NCI-H128 (cell line): Measurements from ENCODE around the gene RNU7-1.

Experiments
- DNase-seq: peaks from one replicate; lab custom pipeline; 2025; ENCODE audit not compliant: unreplicated experiment; lab: John Stamatoyannopoulos, UW

RNU7-1 gene

DNA sequence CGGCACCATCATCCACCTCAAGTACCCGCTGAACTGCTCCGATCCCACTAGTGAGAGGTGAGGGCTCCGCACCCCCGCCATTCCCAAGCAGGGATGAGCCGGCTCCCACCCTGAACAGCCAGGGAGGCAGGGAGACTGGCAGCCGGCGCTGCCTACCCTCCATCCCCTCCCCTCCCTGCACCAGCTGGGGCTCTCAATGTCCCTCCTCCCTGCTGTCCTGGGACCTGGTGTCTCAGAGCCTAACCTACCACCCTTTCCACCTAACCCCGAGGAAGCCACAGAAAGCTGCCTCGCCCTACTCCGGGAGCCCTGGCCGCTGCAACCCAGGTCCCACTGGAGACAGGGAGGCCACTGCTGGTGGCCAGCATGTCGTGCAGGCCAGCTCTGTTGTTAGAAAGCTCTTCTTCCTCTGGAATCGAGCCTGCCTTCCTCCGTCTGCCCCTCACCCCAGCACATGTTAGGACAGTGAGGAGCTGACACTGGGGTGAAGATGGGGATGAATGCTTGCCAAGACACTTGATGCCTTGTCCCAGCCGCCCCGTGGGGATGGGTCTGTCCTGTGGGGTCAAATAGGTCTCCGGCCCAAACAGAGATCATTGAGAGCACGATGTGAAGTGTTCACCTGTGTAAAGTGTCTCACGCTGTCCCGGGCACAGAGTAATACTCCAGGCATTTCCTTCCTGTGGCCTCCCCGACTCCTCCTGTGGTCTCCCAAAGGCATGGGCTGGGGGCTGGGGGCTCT, 8.7 kb downstream of the RNU7-1 start:
- no peak for DNase-seq

DNA sequence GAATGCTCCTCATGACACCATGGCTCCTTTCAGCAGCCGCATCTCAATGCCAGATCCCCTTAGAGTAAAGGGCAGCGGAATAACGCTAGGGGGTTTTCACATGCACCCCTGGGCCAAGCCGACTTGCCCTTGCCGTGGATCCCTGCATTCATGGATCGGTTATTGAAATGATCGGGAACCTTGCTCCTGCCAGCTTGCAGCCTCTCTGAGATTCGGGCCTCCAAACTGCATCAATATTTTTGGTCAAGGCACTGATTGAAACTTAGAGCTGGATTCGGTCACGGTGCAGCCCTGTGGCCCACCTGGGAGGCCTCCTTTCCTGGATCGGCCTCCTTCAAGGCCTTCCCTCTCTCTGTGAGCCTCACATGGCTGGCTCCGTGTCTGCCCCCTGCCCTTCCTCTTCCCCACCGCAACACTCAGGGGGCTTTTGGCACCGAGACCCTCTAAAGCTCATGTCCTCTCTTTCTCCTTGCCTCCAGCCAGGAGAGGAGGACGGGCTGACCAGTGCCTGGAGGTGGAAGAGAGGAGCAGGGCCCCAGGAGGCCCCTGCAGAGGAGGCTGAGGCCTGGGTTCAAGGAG, 9.3 kb downstream of the RNU7-1 start:
- DNase-seq: no peak

DNA sequence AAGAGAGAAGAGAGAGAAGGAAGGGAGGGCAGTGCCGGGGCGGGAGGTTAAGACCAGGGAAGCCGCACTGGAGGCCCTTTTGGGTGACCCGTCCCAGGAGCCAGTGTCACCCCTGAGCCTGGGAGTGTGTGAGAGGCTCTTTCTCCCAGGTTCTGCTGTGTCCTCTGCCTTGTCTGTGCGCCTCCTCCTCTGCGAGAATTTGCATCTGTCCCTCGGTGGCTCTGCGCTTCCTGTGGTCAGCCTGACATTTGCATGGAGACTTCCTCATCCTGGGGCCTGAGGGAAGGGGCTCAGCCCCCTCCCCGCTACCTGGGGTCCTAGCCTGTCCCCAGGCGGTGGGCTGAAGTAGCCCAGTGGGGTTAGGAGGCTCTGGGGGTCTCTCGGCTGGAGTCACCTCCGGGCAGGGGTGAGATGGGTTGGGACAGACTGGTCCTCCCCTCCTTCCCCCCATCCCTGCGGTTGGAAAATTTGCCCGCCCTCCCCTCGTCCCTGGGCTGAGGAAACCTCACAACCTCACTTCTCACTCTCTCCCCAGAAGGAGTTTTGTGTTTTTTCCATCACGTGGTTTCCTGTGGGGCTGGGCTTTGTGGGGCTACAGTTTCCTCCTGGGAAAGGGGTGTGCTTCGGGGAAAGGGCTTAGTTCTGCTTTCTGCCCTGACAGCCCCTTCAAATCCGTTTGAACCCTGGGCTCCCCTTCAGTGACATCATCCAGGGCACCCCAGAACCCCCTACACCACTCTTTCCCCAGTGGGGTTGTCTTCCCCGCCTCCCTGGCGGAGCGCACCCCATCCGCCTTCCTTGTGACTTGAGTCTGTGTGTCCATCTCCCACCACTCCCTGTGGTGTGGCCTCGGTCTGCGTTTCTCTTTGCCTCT, 10.1 kb downstream of the RNU7-1 start:
- no peak for DNase-seq

DNA sequence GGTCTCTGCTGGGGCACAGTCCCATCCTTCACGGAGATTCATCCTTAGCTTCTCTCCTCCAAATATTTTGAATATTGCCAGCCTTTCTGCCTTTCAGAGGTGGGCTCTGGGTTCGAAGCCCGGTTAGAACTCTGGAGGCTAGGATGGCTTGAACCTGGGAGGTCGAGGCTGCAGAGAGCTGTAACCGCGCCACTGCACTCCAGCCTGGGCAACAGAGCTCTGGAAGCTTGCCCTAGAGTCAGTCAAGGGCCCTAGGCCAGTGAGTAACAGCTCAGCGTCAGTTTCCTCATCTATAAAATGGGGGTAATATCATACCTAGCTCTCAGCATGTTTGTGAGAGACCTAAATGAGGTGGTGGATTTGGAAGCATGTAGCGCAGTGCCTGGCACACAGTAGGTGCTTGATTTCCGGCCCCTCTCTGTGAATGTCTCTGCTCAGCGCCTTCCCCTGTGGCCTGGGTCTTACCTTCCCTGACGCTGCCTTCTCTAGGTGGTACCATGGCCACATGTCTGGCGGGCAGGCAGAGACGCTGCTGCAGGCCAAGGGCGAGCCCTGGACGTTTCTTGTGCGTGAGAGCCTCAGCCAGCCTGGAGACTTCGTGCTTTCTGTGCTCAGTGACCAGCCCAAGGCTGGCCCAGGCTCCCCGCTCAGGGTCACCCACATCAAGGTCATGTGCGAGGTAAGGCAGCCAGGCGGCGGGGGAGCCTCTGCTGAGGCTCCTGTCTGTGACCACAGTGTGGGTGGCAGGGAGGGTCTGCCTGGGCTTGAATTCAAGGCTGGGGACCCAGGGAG, 10.9 kb downstream of the RNU7-1 start:
- no peak for DNase-seq

DNA sequence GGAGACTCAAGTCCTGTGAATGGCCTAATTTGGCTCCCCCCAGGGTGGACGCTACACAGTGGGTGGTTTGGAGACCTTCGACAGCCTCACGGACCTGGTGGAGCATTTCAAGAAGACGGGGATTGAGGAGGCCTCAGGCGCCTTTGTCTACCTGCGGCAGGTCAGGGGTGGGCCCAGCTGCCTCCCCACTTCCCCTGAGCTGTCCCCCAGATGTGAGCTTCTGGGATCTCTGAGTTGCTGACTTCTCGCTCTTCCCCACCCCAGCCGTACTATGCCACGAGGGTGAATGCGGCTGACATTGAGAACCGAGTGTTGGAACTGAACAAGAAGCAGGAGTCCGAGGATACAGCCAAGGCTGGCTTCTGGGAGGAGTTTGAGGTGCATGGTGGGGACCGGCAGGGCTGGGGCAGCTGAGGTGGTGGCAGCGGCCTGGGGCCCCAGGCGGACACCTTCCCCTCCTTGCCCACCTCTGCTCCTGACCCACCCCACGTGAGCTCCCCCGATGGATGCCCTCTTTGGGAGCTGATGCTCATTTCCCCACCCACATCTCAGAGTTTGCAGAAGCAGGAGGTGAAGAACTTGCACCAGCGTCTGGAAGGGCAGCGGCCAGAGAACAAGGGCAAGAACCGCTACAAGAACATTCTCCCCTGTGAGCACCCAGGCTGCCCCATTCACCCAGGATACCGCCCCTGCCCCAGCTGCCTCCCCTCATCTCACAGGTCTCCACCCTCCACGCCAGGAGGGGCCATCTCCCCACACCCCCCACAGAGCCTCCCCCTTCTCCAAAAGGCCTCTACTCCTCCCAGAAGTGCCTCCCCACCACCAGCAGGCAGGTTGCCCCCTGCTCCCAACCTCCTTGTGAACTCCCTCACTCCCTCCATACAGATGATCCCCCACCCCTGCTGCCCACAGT, 11.7 kb downstream of the RNU7-1 start:
- no peak for DNase-seq

DNA sequence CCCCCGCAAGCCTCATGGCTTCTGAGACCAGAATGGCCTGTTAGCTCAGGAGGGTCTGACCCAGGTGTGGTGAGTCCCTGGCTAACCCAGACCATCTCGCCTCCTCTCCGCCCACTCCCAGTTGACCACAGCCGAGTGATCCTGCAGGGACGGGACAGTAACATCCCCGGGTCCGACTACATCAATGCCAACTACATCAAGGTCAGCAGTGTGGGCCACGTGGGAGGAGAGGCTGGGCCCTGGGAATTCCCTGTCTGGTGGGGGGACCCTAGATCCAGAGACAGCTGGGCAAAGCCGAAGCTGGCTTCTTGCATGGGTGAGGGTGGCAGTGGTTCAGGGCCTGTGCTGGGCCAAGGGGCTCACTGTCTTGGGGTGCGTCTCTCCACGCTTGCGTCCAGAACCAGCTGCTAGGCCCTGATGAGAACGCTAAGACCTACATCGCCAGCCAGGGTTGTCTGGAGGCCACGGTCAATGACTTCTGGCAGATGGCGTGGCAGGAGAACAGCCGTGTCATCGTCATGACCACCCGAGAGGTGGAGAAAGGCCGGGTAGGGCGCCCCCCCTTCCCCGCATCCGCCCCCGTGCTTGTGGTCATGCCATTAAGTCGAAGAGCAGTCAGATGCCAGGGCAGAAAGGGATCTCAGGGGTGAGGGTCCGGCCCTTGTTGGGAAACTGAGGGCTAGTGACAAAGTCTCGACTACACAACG, 12.6 kb downstream of the RNU7-1 start:
- no peak for DNase-seq

DNA sequence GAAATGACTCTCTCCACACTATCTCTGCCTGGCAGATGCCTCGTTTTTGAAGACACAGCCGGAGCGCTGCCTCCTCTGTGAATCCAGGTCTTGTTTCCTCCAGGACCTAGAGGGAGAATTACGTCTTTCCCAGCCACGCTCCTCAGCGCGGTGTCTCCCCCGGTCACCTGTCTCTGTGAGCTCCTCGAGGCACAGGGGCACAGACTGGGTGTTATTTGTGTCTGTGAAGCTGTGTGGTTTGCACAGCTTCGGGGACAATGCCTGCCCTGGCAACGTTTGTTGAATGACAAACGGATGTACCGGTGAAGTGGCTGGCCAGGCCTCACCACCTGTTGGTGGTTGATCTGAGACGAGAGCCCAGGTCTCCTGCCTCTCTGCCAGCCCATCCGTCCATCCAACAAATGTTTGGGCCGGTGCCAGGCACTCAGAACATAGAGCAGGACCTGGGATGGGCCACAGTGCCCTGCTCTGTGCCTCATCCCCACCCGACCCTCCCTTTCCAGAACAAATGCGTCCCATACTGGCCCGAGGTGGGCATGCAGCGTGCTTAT, 13.6 kb downstream of the RNU7-1 start:
- no peak for DNase-seq

DNA sequence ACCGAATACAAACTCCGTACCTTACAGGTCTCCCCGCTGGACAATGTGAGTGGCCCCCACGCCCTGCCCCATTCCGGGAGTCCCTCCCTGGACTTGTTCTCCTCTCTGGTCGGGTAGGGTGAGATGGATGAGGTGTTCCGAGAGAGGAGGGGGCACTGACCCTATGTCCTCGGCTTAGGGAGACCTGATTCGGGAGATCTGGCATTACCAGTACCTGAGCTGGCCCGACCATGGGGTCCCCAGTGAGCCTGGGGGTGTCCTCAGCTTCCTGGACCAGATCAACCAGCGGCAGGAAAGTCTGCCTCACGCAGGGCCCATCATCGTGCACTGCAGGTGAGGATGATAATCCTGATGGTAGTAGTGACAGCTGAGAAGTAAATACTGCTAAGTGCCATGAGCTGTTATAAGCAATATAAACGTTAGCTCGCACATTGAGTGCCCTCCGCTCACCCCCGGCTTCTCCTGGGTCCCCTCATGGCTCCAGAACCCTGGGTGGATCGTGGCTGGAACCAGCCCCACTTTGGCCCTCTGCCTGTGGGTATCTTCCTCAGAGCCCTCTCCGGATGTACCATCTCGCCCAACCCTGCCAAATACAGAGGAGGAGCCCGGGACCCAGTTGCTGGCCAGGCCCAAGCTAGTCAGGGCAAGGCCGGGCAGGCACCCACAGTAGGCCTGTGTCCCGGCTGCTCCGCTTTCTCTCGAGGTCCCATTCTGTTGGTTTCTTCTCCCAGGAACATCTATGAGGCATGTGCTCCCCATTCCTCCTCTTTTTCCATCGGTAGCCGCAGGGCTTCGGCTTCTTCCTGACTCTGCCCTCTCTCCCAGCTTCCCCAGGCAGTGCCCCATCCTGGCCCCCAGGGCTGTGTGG, 14.4 kb downstream of the RNU7-1 start:
- DNase-seq: no peak

DNA sequence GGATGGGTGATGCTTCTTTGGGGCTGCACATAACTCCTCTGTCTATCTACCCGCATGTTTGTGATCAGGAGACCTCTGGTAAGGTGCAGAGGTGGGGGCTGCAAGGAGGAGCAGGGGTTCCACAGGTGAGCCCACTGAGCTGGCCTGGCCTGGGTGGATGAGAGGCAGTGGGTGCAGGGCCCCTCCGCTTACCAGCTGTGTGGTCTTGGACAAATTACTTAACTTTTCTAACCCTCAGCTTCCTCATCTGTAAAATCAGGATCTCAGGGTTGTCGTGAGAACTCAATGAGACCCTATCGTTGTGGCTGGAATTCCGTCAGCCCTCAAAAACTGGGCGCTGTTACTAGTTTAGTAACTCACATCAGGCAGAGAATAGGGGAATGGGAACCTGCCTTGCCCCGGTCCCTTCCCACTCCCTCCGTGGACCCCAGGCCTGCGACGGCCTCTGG, 15.0 kb downstream of the RNU7-1 start:
- DNase-seq: no peak

DNA sequence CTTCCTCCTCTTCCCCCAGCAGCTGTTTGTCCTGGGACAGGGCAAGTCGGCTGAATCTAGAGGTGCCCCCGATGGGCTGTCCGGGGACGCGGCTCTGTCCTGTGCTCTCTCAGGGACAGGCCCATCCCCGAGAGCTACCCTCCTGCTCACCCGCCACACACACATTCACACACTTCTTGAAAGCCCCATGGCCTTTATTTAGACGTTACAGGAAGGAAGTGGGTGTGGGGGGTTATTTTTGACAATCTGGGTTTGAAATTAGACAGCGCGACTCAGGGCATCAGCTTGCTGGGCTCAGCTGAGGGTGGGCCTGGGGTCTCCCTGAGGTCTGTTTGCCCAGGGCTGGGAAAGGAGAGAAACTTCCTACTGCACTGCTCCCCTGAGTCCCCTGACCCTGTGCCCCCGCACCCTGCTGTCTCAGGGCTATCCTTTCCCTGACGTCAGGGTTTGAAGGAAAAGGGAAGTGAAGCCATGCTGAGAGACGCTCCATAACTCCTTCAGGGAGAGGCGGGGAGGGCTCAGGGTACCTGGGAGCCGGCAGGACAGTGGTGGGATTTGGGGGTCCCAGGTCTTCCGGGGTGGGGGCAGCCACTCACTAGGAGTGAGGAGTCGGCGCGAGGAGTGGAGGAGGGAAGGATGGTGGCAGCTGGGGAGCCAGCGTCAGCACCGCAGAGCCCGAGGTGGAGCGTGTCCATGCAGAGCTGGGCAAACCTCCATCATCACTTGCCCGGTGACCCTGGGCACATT, 15.6 kb downstream of the RNU7-1 start:
- no peak for DNase-seq

DNA sequence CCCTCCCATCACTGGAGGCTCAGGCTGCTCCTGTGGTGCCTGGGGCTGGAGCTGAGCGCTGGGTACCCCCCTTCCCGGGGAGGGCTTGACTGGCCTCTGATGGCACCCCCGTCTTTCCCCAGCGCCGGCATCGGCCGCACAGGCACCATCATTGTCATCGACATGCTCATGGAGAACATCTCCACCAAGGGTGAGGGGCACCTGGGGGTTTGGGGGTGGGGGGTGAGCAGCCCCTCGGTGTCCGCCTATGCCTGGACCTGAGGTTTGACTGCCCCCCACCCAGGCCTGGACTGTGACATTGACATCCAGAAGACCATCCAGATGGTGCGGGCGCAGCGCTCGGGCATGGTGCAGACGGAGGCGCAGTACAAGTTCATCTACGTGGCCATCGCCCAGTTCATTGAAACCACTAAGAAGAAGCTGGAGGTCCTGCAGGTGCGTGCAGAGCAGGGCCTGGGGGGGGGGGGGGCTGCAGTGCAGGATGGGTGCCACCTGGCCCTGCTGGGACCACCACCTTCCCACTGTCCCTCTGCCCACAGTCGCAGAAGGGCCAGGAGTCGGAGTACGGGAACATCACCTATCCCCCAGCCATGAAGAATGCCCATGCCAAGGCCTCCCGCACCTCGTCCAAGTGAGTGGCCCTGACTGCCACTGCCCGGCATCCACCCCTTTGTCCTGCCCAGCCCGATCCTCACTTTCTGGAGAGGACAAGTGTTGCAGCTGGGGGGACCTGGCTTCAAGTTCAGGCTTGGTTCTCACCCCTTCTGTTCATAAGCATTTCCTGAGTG, 16.4 kb downstream of the RNU7-1 start:
- DNase-seq: no peak

DNA sequence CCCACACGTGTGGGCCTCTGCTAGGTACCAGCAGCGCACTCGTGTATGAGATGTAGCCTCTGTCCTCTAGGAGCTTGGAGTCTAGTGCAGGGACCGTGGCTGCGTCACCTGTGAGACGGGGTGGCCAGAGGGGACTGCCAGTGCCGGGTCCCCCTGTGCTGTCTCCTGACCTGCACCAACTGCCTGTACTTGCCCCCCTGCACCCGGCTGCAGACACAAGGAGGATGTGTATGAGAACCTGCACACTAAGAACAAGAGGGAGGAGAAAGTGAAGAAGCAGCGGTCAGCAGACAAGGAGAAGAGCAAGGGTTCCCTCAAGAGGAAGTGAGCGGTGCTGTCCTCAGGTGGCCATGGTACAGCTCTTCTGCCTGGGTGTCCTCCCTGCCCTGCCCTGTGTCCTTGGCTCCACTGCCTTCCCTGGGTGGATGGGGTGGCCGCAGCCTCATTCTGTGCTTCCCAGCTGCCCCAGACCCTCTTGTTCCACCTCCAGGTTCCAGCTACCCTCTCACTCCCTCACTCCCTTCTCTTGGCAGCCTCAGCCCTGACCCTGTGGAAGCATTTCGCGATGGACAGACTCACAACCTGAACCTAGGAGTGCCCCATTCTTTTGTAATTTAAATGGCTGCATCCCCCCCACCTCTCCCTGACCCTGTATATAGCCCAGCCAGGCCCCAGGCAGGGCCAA, 17.1 kb downstream of the RNU7-1 start:
- DNase-seq: no peak

DNA sequence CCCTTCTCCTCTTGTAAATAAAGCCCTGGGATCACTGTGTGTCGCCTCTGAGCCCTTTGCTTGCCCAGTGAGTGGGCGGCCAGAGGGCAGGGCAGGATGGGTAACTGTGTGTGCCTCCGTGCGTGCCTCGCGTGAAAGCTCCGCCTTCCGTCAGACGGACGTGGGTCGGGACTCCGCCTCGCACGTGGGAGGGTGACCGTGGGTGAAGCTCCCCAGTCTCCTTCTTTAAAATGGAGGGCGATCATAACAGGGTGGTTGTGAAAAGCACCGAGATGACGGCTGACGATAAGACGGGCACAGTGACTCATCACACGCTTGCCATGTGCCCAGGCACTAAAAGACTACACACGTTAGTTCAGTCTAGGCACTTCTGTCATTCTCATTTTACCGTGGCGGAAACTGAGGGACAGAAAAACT, 17.7 kb downstream of the RNU7-1 start:
- no peak for DNase-seq

DNA sequence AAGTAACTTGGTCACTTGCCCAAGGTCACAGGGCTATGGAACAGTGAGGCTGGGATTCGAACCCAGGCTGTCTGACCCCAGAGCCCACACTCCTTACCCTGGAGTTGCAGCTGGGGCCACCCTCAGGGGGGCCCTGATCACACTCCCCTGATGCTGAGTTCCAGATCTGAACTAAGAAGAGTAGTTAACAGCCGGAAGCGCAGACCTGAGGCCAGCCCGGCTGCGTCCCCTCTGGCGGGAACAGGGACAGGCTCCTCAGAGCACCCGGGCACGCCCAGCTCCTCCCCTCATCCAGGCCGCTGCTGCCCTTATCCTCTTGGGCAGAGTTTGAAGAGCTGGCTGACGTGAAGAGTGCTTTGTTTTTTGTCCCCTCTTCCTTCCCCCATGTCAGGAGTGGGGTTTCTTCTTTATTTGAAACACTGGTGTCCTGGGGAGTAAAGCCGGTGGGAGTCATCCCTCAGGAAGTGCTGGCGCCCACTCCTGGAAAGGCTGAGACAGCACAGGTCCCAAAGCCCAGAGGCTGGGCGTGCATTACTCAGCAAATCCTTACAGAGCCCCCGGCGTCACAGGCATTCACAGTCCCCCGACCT, 18.2 kb downstream of the RNU7-1 start:
- peak; percentile 80 for DNase-seq

DNA sequence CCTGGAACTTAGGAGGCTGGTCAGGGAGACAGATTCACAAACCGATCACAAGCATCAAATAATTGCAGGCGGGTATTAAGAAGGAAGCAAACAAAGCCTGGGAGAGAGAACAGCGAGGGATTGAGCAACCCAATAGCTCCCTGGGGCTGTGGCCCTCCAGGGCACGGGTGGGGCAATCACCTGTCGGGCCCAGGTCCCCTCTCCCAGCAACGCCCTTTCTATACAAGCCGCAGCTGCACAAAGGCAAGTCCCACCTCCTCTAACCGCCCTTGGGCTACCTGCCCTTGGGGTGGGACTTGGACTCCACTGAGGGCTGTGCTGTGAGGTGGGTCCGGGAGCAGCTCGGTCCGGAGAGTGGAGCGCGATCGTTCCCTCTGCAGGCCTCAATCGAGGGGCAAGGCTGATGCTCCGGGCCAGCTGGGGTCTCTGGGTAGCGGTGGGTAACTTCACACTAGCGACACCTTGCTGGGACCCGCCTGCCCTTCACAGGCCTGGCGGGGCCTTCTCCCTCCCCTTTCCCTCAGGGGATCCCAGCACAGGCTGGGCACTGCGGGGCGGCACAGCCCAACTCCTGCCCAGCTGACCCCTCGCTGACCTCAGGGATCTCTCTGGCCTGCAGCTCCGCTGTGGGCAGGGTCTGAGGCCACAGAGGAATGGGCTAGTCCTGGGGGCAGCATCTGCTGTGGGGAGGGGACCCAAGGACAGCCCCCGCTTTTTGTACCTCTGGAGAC, 18.8 kb downstream of the RNU7-1 start:
- DNase-seq: peak; percentile 66
